SK-N-SH treated with all-trans-retinoic acid at 6 μM for 48 hours (cell line): Measurements from ENCODE around the gene WIZ.

Source experiments
- ARNTL ChIP-seq: fragments of 450-650 bp; formaldehyde crosslinking; IDR thresholded peaks from 2 replicates; pipeline ENCODE4 v1.5.0; 2020; ENCODE audit warnings: low read depth, mild to moderate bottlenecking, moderate library complexity, borderline replicate concordance
- CREB5 ChIP-seq: fragments of 250-450 bp; sonication (Bioruptor Pico); IDR thresholded peaks from 2 replicates; pipeline ENCODE4 v1.5.1; 2020; ENCODE audit warnings: low read depth, mild to moderate bottlenecking, moderate library complexity
- CSDC2 ChIP-seq: fragments of 250-450 bp; sonication (Bioruptor Pico); IDR thresholded peaks from 2 replicates; pipeline ENCODE4 v1.5.0; 2020; ENCODE audit warnings: mild to moderate bottlenecking, moderate library complexity
- CSRNP3 ChIP-seq: fragments of 250-450 bp; sonication (Bioruptor Pico); IDR thresholded peaks from 2 replicates; pipeline ENCODE4 v1.5.1; 2021; ENCODE audit warnings: mild to moderate bottlenecking, moderate library complexity
- GLIS3 ChIP-seq: fragments of 250-450 bp; sonication (Bioruptor Pico); IDR thresholded peaks from 2 replicates; pipeline ENCODE4 v1.5.0; 2020; ENCODE audit warnings: mild to moderate bottlenecking, moderate library complexity
- RARB ChIP-seq: fragments of 250-450 bp; sonication (Bioruptor Pico); IDR thresholded peaks from 2 replicates; pipeline ENCODE4 v1.8.0; 2021; ENCODE audit warnings: mild to moderate bottlenecking, moderate library complexity
- TOX ChIP-seq: fragments of 250-450 bp; sonication (Bioruptor Pico); IDR thresholded peaks from 2 replicates; pipeline ENCODE4 v1.8.0; 2021; ENCODE audit warnings: mild to moderate bottlenecking, moderate library complexity, borderline replicate concordance
- TSHZ2 ChIP-seq: fragments of 250-450 bp; sonication (Bioruptor Pico); IDR thresholded peaks from 2 replicates; pipeline ENCODE4 v1.5.0; 2020; ENCODE audit warnings: mild to moderate bottlenecking, moderate library complexity

DNA sequence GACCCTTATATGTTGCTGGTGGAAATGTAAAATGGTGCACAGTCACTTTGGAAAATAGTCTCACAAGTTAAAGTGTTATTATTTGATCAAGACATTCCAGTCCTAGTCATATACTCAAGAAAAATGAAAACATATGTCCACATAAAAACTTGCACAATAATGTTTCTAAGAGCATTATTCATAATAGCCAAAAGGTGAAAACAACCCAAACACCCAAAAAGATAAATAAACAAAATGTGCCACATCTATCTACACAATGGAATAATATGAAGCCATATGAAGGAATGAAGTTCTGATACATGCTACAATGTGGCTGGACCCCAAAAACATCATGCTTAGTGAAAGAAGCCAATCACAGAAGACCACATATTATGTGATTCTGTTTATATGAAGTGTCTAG lies 55.8 kb downstream of the WIZ start:
- TF ChIP-seq CSDC2 (CRISPR knock-in tag) (no peak), TOX (CRISPR knock-in tag) (no peak), TSHZ2 (CRISPR knock-in tag) (no peak), GLIS3 (no peak), CREB5 (CRISPR knock-in tag) (no peak), CSRNP3 (CRISPR knock-in tag) (no peak), ARNTL (no peak), RARB (CRISPR knock-in tag) (no peak)
